IMR-90 (cell line): Measurements from ENCODE around the gene GADD45GIP1.

ENCODE experiments used
- BHLHE40 ChIP-seq: fragments of 150-350 bp; IDR thresholded peaks from 2 replicates; pipeline ENCODE4 v1.6.1; 2016; ENCODE audit warnings: mild to moderate bottlenecking, low read depth, low read length
- CHD1 ChIP-seq: IDR thresholded peaks from 2 replicates; pipeline ENCODE4 v1.6.1; 2012; ENCODE audit warnings: low read depth, low read length, improper control_type of control experiment
- CTCF ChIP-seq: conservative IDR thresholded peaks from 2 replicates; pipeline ENCODE4 v1.5.1; 2012; ENCODE audit warnings: mild to moderate bottlenecking, low read depth, low read length, improper control_type of control experiment
- MAFK ChIP-seq: IDR thresholded peaks from 2 replicates; pipeline ENCODE4 v1.6.1; 2012; ENCODE audit warnings: low read depth, low read length, improper control_type of control experiment
- POLR2A ChIP-seq: IDR thresholded peaks from 2 replicates; pipeline ENCODE4 v1.6.1; 2012; ENCODE audit warnings: mild to moderate bottlenecking, low read depth, low read length
- RAD21 ChIP-seq: IDR thresholded peaks from 2 replicates; pipeline ENCODE4 v1.6.1; 2012; ENCODE audit warnings: low read length, improper control_type of control experiment
- RCOR1 ChIP-seq: IDR thresholded peaks from 2 replicates; pipeline ENCODE4 v1.6.1; 2012; ENCODE audit warnings: mild to moderate bottlenecking, low read length, improper control_type of control experiment; ENCODE audit not compliant: insufficient replicate concordance
- RFX5 ChIP-seq: IDR thresholded peaks from 2 replicates; pipeline ENCODE4 v1.8.0; 2012; ENCODE audit warnings: low read depth, mild to moderate bottlenecking, low read length, moderate library complexity
- SMC3 ChIP-seq: fragments of 150-350 bp; IDR thresholded peaks from 2 replicates; pipeline ENCODE4 v1.6.1; 2016; ENCODE audit warnings: low read depth, mild to moderate bottlenecking, antibody characterized with exemption, low read length, moderate library complexity
- USF2 ChIP-seq: fragments of 150-350 bp; IDR thresholded peaks from 2 replicates; pipeline ENCODE4 v1.6.1; 2017; ENCODE audit warnings: mild to moderate bottlenecking, antibody characterized with exemption, low read length, low read depth

DNA sequence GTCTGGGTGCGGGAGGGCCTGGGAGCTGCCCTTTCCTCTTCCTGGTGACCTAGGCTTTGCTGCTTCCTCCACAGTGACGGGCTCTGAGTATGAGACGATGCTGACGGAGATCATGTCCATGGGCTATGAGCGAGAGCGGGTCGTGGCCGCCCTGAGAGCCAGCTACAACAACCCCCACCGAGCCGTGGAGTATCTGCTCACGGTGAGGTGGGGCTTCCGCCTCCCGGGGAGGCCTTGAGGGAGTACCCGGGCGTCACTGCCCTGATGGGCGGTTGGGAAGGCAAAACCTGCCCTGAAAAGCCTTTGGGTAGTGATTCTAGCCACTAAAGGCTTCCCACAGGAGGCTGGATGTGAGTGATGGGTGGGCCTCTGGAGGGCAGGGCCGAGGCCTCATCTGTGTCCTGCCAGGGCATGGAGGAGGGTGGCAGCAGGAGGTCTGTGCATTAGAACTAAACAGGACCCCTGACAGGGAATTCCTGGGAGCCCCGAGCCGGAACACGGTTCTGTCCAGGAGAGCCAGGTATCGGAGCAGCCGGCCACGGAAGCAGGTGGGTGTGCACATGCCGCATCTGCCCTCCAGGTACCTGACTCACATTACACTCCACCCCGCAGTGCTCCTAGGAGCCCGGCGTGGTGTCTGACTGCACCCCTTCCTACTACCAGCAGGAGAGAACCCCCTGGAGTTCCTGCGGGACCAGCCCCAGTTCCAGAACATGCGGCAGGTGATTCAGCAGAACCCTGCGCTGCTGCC lies 8.2 kb downstream of the GADD45GIP1 start:
- TF ChIP-seq CTCF (no peak), USF2 (no peak), POLR2A (no peak), RFX5 (no peak), SMC3 (no peak), BHLHE40 (no peak), MAFK (no peak), CHD1 (no peak), RAD21 (no peak), RCOR1 (no peak)
